ENCODE results near the gene CDCA5. TPM values are rescaled to one million over a fixed set of nuclear protein-coding genes. Genes with fewer than 3 reads are reported as not detected.

The CDCA5 gene
- polyA plus RNA-seq, 1 of the 3 experiments (the other 2 are of a cell fraction) = 16.3 TPM

DNA sequence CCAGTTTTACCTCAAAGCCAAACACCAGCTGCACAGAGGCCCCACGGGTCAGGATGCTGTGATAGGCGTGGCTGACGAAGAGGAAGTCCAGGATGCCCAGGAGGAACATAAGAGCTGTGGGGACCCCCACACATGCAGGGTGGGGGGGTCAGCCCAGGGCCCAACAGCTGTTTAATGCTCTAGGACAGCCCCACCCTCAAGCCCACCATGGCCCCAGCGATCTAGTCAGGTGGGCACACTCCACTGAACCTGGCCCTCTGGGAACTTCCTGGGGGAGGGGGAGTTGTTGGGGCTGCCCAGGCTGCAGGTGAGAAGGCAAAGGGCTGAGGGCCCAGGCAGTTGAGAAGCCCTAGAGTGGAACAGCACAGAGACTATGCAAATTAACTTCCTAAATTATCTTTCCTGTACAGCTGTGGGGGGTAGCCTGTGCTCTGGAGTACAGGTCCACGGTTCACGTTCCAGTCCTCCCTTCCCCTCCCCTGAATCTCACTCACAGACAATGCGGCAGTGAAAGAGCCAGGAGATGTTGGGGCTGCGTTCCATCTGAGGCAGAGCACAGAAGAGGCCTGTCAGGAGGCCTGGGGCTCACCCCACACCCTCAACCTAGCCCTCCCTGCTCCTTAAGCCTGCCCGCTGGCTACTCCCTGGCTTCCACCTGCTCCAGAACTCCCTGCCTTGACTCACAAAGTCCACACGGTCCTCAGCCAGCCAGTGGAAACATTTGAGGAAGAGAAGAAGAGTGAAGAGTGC, 48.6 kb upstream of the CDCA5 start:
- WGBS (ENCODE audit: low lambda C conversion rate) = 91% methylated on average over 9 of the region's 10 CpGs
- Histone ChIP-seq H3K4me3 (ENCODE audit: low read depth in 2 of 2, low read length in 1 of 2) (peak overlapping the region in 1 of 2 experiments; percentile 96; a peak in 1 of 4 replicates), H3K9ac (no peak overlapping the region; the same call in 1 of the 2 replicates), H3K4me2 (peak overlapping the region; percentile 92), H3K36me3 (replicated peaks in 1 of 2; ENCODE audit: control insufficient read depth in 1 of 2, insufficient read depth in 2 of 2, low read length in 1 of 2) (peaks cover 19 to 49% of the 10 kb centered on the region in 2 experiments), H4K20me1 (ENCODE audit: insufficient read depth) (no peaks in the 10 kb centered on the region; the same call in 1 of the 2 replicates), H2AFZ (ENCODE audit: low read depth) (no peak overlapping the region), H3K27ac (ENCODE audit: low read depth in 2 of 2, low read length in 1 of 2) (no peak overlapping the region), H3F3A (replicated peaks; ENCODE audit: insufficient read depth) (peaks cover 3% of the 10 kb centered on the region), H3K9me2 (no peaks in the 10 kb centered on the region), H3K4me1 (ENCODE audit: control insufficient read depth in 1 of 2, insufficient read depth in 2 of 2, low read depth in 1 of 2, low read length in 1 of 2) (peaks cover 0 to 28% of the 10 kb centered on the region in 2 experiments; a peak in 2 of 4 replicates), H3K27me3 (ENCODE audit: insufficient read depth) (no peaks in the 10 kb centered on the region), H3K9me3 (no peaks in the 10 kb centered on the region), H3K79me2 (ENCODE audit: insufficient read depth) (peaks cover 28% of the 10 kb centered on the region; the same call in 1 of the 2 replicates)
- no peak for DNase-seq
- ChIA-PET CTCF (interaction anchor here (2.4 to 4.3 kb wide), 3 partner anchors 15 to 22 kb away, joined by 6 to 23 read pairs (median 22); partner anchors contain the start of genes TM7SF2 and ZNHIT2), POLR2A (interaction anchor here (1.1 to 1.4 kb wide), 2 partner anchors 10 to 15 kb away, joined by 3 to 8 read pairs; partner anchors contain the start of genes FAU, MRPL49 and ZNHIT2)
- TF ChIP-seq MEF2A (IDR thresholded peaks at IDR 0.05; ENCODE audit: borderline replicate concordance, low read depth) = no peak
- TF ChIP-seq SIN3A (IDR thresholded peaks at IDR 0.05; ENCODE audit: borderline replicate concordance, low read depth, low read length) = no peak
- no peak for TF ChIP-seq EP300 (IDR thresholded peaks at IDR 0.05; ENCODE audit: borderline replicate concordance in 1 of 2, low read depth in 1 of 2, low read length in 1 of 2)
- TF ChIP-seq, protein P1, sequence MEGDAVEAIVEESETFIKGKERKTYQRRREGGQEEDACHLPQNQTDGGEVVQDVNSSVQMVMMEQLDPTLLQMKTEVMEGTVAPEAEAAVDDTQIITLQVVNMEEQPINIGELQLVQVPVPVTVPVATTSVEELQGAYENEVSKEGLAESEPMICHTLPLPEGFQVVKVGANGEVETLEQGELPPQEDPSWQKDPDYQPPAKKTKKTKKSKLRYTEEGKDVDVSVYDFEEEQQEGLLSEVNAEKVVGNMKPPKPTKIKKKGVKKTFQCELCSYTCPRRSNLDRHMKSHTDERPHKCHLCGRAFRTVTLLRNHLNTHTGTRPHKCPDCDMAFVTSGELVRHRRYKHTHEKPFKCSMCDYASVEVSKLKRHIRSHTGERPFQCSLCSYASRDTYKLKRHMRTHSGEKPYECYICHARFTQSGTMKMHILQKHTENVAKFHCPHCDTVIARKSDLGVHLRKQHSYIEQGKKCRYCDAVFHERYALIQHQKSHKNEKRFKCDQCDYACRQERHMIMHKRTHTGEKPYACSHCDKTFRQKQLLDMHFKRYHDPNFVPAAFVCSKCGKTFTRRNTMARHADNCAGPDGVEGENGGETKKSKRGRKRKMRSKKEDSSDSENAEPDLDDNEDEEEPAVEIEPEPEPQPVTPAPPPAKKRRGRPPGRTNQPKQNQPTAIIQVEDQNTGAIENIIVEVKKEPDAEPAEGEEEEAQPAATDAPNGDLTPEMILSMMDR (IDR thresholded peaks at IDR 0.05) = no peak
- TF ChIP-seq FOXJ3 (CRISPR knock-in tag; IDR thresholded peaks at IDR 0.05) = no peak
- TF ChIP-seq FOSL2 (IDR thresholded peaks at IDR 0.05; ENCODE audit: borderline replicate concordance, low read depth) = no peak
- TF ChIP-seq TEAD4 (IDR thresholded peaks at IDR 0.05; ENCODE audit: borderline replicate concordance, insufficient read depth) = no peak
- TF ChIP-seq CHD2 (IDR thresholded peaks at IDR 0.05; ENCODE audit: low read length, partially characterized antibody) = no peak
- TF ChIP-seq GATA2 (CRISPR knock-in tag; IDR thresholded peaks at IDR 0.05) = no peak
- TF ChIP-seq USF2 (IDR thresholded peaks at IDR 0.05; ENCODE audit: borderline replicate concordance, low read depth, low read length) = no peak
- TF ChIP-seq SMC3 (IDR thresholded peaks at IDR 0.05; ENCODE audit: low read depth, low read length) = no peak
- TF ChIP-seq TAF1 (IDR thresholded peaks at IDR 0.05; ENCODE audit: borderline replicate concordance, low read depth, low read length) = no peak
- no peak for TF ChIP-seq NRF1 (IDR thresholded peaks at IDR 0.05; ENCODE audit: low read depth, low read length)

Data from SK-N-SH (cell line).